H1 (cell line): ENCODE data around the gene RNF152. TPM values are rescaled to one million over a fixed set of nuclear protein-coding genes. Genes with fewer than 3 reads are reported as not detected.

ENCODE experiments used
- CTCF ChIA-PET: fragments of 300-600 bp; sonication (Branson Sonifier 250); formaldehyde crosslinking; loops from one replicate; lab custom pipeline; 2021; ENCODE audit not compliant: partially characterized antibody; lab: Charles Lee
- POLR2A ChIA-PET: fragments of 300-600 bp; sonication (Branson Sonifier 250); formaldehyde crosslinking; loops from one replicate; lab custom pipeline; 2021; ENCODE audit warnings: inconsistent platforms; ENCODE audit not compliant: partially characterized antibody; lab: Charles Lee
- DNase-seq, 2 experiments: peaks; one replicate each; pipeline versions ENCODE4 v3.0.0 to v3.0.0-alpha.2; 2010 to 2022; ENCODE audit warnings: low spot score in 2 of 2, low read depth in 1 of 2, mixed read lengths in 1 of 2
- FAIRE-seq: peaks from 2 replicates; lab custom pipeline; 2011; peaks lifted over from hg19 to GRCh38; lab: Jason Lieb, UNC
- H2AFZ ChIP-seq: 2 replicates; pipeline ENCODE4 v1.8.1; 2012; ENCODE audit warnings: low read length, inconsistent platforms
- H2AK5ac ChIP-seq: 2 replicates; pipeline ENCODE4 v1.6.1; 2013; ENCODE audit warnings: low read depth, low read length
- H2BK120ac ChIP-seq: replicated peaks from 2 replicates; pipeline ENCODE3; 2013; ENCODE audit warnings: low read depth, low read length, inconsistent platforms
- H2BK12ac ChIP-seq: 2 replicates; pipeline ENCODE4 v1.6.1; 2013; ENCODE audit warnings: low read depth, low read length
- H2BK15ac ChIP-seq: 2 replicates; pipeline ENCODE4 v1.6.1; 2013; ENCODE audit warnings: low read length
- H2BK20ac ChIP-seq: 2 replicates; pipeline ENCODE4 v1.6.1; 2013; ENCODE audit warnings: low read length
- H2BK5ac ChIP-seq: 2 replicates; pipeline ENCODE4 v1.6.1; 2013; ENCODE audit warnings: low read depth, low read length
- H3K14ac ChIP-seq: 2 replicates; pipeline ENCODE4 v1.6.1; 2013; ENCODE audit warnings: inconsistent platforms; ENCODE audit not compliant: insufficient read length
- H3K18ac ChIP-seq: 2 replicates; pipeline ENCODE4 v1.6.1; 2013; ENCODE audit warnings: low read length; ENCODE audit errors: extremely low read depth
- H3K23ac ChIP-seq: 2 replicates; pipeline ENCODE4 v1.6.1; 2013; ENCODE audit warnings: inconsistent platforms; ENCODE audit not compliant: insufficient read length
- H3K23me2 ChIP-seq: 2 replicates; pipeline ENCODE4 v1.6.1; 2013; ENCODE audit warnings: low read depth, low read length
- H3K27ac ChIP-seq: 2 replicates; pipeline ENCODE4 v1.6.1; 2011; ENCODE audit warnings: low read depth, low read length, inconsistent platforms
- H3K27me3 ChIP-seq, 4 experiments: replicated peaks in 1 of 4; 1 replicate in 1 of 4; 2 replicates in 3 of 4; pipeline versions ENCODE4 v1.6.1 to v1.8.1; 2011 to 2013; ENCODE audit warnings: low read length in 3 of 4, mild to moderate bottlenecking in 3 of 4, inconsistent platforms in 2 of 4, mixed read lengths in 2 of 4, moderate library complexity in 1 of 4; ENCODE audit not compliant: control insufficient read depth in 3 of 4, insufficient read depth in 3 of 4; ENCODE audit errors: extremely low read depth in 1 of 4
- H3K36me3 ChIP-seq, 4 experiments: 2 replicates each; pipeline versions ENCODE4 v1.6.1 to v1.8.1; 2011 to 2013; ENCODE audit warnings: mild to moderate bottlenecking in 4 of 4, low read length in 3 of 4, moderate library complexity in 2 of 4, control low read depth in 1 of 4, inconsistent platforms in 1 of 4; ENCODE audit not compliant: insufficient read depth in 4 of 4, control insufficient read depth in 2 of 4
- H3K4ac ChIP-seq: replicated peaks from 2 replicates; pipeline ENCODE3; 2013; ENCODE audit warnings: low read length, low read depth, mixed read lengths, inconsistent platforms; ENCODE audit not compliant: insufficient read length
- H3K4me1 ChIP-seq, 4 experiments: replicated peaks in 1 of 4; 1 replicate in 1 of 4; 2 replicates in 3 of 4; pipeline versions ENCODE4 v1.6.1 to v1.8.1; 2011 to 2013; ENCODE audit warnings: low read length in 3 of 4, inconsistent platforms in 2 of 4, mixed read lengths in 1 of 4; ENCODE audit not compliant: insufficient read depth in 4 of 4, control insufficient read depth in 3 of 4
- H3K4me2 ChIP-seq, 2 experiments: 2 replicates each; pipeline versions ENCODE4 v1.6.1 to v1.8.1; 2011 to 2013; ENCODE audit warnings: low read depth in 2 of 2, low read length in 2 of 2, control low read depth in 1 of 2, inconsistent platforms in 1 of 2, mild to moderate bottlenecking in 1 of 2; ENCODE audit not compliant: insufficient read depth in 1 of 2
- H3K4me3 ChIP-seq, 4 experiments: fragments of 200-600, 300-600 bp in 1 of 4; sonication (generic), shearing (Covaris generic), sonication (Bioruptor Twin) in 1 of 4; 2 replicates each; pipeline versions ENCODE4 v1.5.1 to v1.8.1; 2011 to 2016; ENCODE audit warnings: low read length in 4 of 4, low read depth in 3 of 4, control low read depth in 2 of 4, inconsistent platforms in 2 of 4, mild to moderate bottlenecking in 2 of 4, mixed read lengths in 1 of 4, moderate library complexity in 1 of 4; ENCODE audit not compliant: insufficient read depth in 2 of 4; ENCODE audit errors: extremely low read depth in 1 of 4
- H3K56ac ChIP-seq: replicated peaks from 2 replicates; pipeline ENCODE3; 2013; ENCODE audit warnings: low read depth, mild to moderate bottlenecking, mixed read lengths, low read length, inconsistent platforms; ENCODE audit not compliant: insufficient read length
- H3K79me1 ChIP-seq: 2 replicates; pipeline ENCODE4 v1.6.1; 2013; ENCODE audit warnings: low read depth, low read length, control low read depth
- H3K79me2 ChIP-seq, 2 experiments: 2 replicates each; pipeline versions ENCODE4 v1.6.1 to v1.8.1; 2012 to 2013; ENCODE audit warnings: low read length in 2 of 2, mild to moderate bottlenecking in 2 of 2, inconsistent platforms in 1 of 2; ENCODE audit not compliant: insufficient read depth in 2 of 2, control insufficient read depth in 1 of 2
- H3K9ac ChIP-seq, 4 experiments: replicated peaks in 1 of 4; 1 replicate in 1 of 4; 2 replicates in 3 of 4; pipeline versions ENCODE4 v1.6.1 to v1.8.1; 2011 to 2013; ENCODE audit warnings: low read depth in 3 of 4, low read length in 3 of 4, control low read depth in 2 of 4, mild to moderate bottlenecking in 2 of 4, moderate library complexity in 2 of 4, inconsistent platforms in 1 of 4; ENCODE audit errors: extremely low read depth in 1 of 4
- H3K9me3 ChIP-seq, 2 experiments: 2 replicates each; pipeline versions ENCODE4 v1.6.1 to v1.8.1; 2012 to 2013; ENCODE audit warnings: mild to moderate bottlenecking in 2 of 2, moderate library complexity in 2 of 2, control low read depth in 1 of 2, inconsistent platforms in 1 of 2, low read depth in 1 of 2, low read length in 1 of 2, mixed read lengths in 1 of 2; ENCODE audit not compliant: insufficient read depth in 2 of 2
- H4K20me1 ChIP-seq, 2 experiments: replicated peaks in 1 of 2; 2 replicates each; pipeline versions ENCODE3 to v1.8.1; 2011 to 2013; ENCODE audit warnings: inconsistent platforms in 2 of 2, low read length in 2 of 2, mild to moderate bottlenecking in 1 of 2; ENCODE audit not compliant: insufficient read depth in 2 of 2, control insufficient read depth in 1 of 2
- H4K5ac ChIP-seq: 2 replicates; pipeline ENCODE4 v1.6.1; 2013; ENCODE audit warnings: low read length, low read depth, mixed read lengths, inconsistent platforms; ENCODE audit not compliant: insufficient read length
- H4K8ac ChIP-seq: 2 replicates; pipeline ENCODE4 v1.8.0; 2013; ENCODE audit warnings: mild to moderate bottlenecking, moderate library complexity, low read length, inconsistent platforms; ENCODE audit not compliant: insufficient read depth; ENCODE audit errors: extremely low read depth
- H4K91ac ChIP-seq: replicated peaks from 2 replicates; pipeline ENCODE3; 2013; ENCODE audit warnings: low read length, mixed read lengths, inconsistent platforms; ENCODE audit not compliant: insufficient read length
- CBX5 ChIP-seq: fragments of 300-800, 300-1000 bp; sonication (generic); IDR thresholded peaks from 2 replicates; pipeline ENCODE4 v1.7.1; 2016; ENCODE audit warnings: antibody characterized with exemption, low read length, low read depth
- CBX8 ChIP-seq: fragments of 300-800, 300-1000 bp; sonication (generic); IDR thresholded peaks from 2 replicates; pipeline ENCODE4 v1.7.1; 2016; ENCODE audit warnings: low read depth, low read length, borderline replicate concordance
- CREB1 ChIP-seq: IDR thresholded peaks from 2 replicates; pipeline ENCODE4 v1.6.1; 2012; ENCODE audit warnings: inconsistent platforms
- CTBP2 ChIP-seq: IDR thresholded peaks from 2 replicates; pipeline ENCODE4 v1.7.0; 2011; ENCODE audit warnings: borderline replicate concordance, mild to moderate bottlenecking, moderate library complexity, mixed read lengths, low read length; ENCODE audit not compliant: insufficient read depth, insufficient read length
- GABPA ChIP-seq: IDR thresholded peaks from 2 replicates; pipeline ENCODE4 v1.6.1; 2011; ENCODE audit warnings: mild to moderate bottlenecking, low read length, moderate library complexity, borderline replicate concordance; ENCODE audit not compliant: insufficient read depth
- GTF2F1 ChIP-seq: IDR thresholded peaks from 2 replicates; pipeline ENCODE4 v1.6.1; 2012; ENCODE audit warnings: low read depth, low read length, improper control_type of control experiment, borderline replicate concordance
- JUND ChIP-seq: IDR thresholded peaks from 2 replicates; pipeline ENCODE4 v1.6.1; 2011; ENCODE audit warnings: mild to moderate bottlenecking, improper control_type of control experiment, low read length
- RFX5 ChIP-seq: IDR thresholded peaks from 2 replicates; pipeline ENCODE4 v1.6.1; 2011; ENCODE audit warnings: low read depth, low read length, improper control_type of control experiment, borderline replicate concordance
- SAP30 ChIP-seq: fragments of 300-600 bp; sonication (generic); IDR thresholded peaks from 2 replicates; pipeline ENCODE4 v1.7.1; 2012; ENCODE audit warnings: low read length, moderate library complexity, mild to moderate bottlenecking, inconsistent platforms; ENCODE audit not compliant: insufficient read depth, insufficient replicate concordance
- TCF12 ChIP-seq: IDR thresholded peaks from 2 replicates; pipeline ENCODE4 v1.6.1; 2011; ENCODE audit warnings: low read depth, mild to moderate bottlenecking, low read length
- USF2 ChIP-seq: IDR thresholded peaks from 2 replicates; pipeline ENCODE4 v1.6.1; 2011; ENCODE audit warnings: low read length, improper control_type of control experiment
- WGBS, 2 experiments: shearing (Covaris generic) in 1 of 2; methylation state at CpG; one replicate each; pipeline versions ENCODE4 v1.1.6 to v1.1.7; 2013 to 2015; ENCODE audit warnings: low lambda C conversion rate in 2 of 2, mixed read lengths in 2 of 2, inconsistent platforms in 1 of 2, low coverage in 1 of 2, missing lambda C conversion rate in 1 of 2; ENCODE audit not compliant: insufficient replicate concordance in 2 of 2, insufficient coverage in 1 of 2, insufficient read length in 1 of 2; ENCODE audit errors: extremely low coverage in 1 of 2, missing lambda C conversion rate in 1 of 2; 5-methylcytosine and 5-hydroxymethylcytosine counted together
- polyA plus RNA-seq, 7 experiments: library from polyadenylated mRNA; depleted of rRNA in 3 of 7; stranded (reverse) in 5 of 7; unstranded in 2 of 7; fragments of >200 nt in 5 of 7; fragments of 200-250 nt in 2 of 7; gene quantifications; 1 replicate in 5 of 7; 2 replicates in 1 of 7; 4 replicates in 1 of 7; pipeline versions ENCODE4 v1.2.1 to v1.2.3, GENCODE V29; 2011 to 2013; ENCODE audit warnings: missing spikeins in 2 of 7, mixed read lengths in 2 of 7
- total RNA-seq: library from RNA; stranded (reverse); fragmentation: NEBNext Ultra II Directional; extraction: Animal tissue kit (Norgen Biotek cat#: 25700); gene quantifications from 2 replicates; pipeline ENCODE4 v1.2.1, GENCODE V29; 2021

The RNF152 gene
- total and polyA plus RNA-seq, 2 of the 8 experiments (the other 6 are each of a cell fraction or from before 2014, with no cell fraction given) = 1.1 to 2.7 TPM

- Histone ChIP-seq H2BK5ac (peak overlapping the region; percentile 31; the same call in 1 of the 2 replicates), H2BK12ac (no peak overlapping the region), H4K20me1 (no peaks in the 10 kb centered on the region), H3K14ac (no peak overlapping the region), H3K27me3 (no peaks in the 10 kb centered on the region), H4K91ac (no peak overlapping the region), H3K9ac (no peak overlapping the region), H3K36me3 (no peaks in the 10 kb centered on the region), H2BK15ac (no peak overlapping the region), H3K79me1 (no peaks in the 10 kb centered on the region), H2AK5ac (no peak overlapping the region), H3K4me3 (no peak overlapping the region), H3K18ac (no peak overlapping the region; the same call in 1 of the 2 replicates), H4K8ac (no peak overlapping the region), H3K23me2 (no peaks in the 10 kb centered on the region), H2AFZ (peak overlapping the region; percentile 91), H3K4ac (peak overlapping the region; percentile 34), H3K4me2 (no peak overlapping the region), H3K9me3 (no peaks in the 10 kb centered on the region), H2BK20ac (peak overlapping the region; percentile 22; the same call in 1 of the 2 replicates), H3K56ac (no peak overlapping the region), H2BK120ac (no peak overlapping the region), H3K23ac (no peak overlapping the region), H4K5ac (no peak overlapping the region)
- FAIRE-seq (no peak), DNase-seq (no peak)
- WGBS, 2 experiments = 83% methylated on average over 6 of the region's 6 CpGs; no CpG with 5 or more reads in 1 of the 2 experiments
- POLR2A ChIA-PET = no interaction called here
- TF ChIP-seq RFX5 (no peak), GTF2F1 (no peak), USF2 (no peak), JUND (no peak), CREB1 (no peak), SAP30 (no peak), CBX8 (no peak), CTBP2 (no peak), GABPA (no peak), CBX5 (no peak), TCF12 (no peak)
- TF ChIP-seq, all 59 proteins: peak for 0
- no peak overlapping the region for H3K27ac ChIP-seq
- H3K79me2 ChIP-seq = no peaks in the 10 kb centered on the region
- CTCF ChIA-PET = interaction anchor here (0.9 kb wide), 1 partner anchor 25 kb away, joined by 4 read pairs; no protein-coding TSS in a partner anchor
- no peaks in the 10 kb centered on the region; a peak in 2 of 7 replicates for H3K4me1 ChIP-seq
These were observed 127.7 kb downstream of the RNF152 start for GRCh38 chr18:61765097-61765496.
